HFF-Myc (cell line): ENCODE results near the gene HOXB7.

Experiments used
- DNase-seq: peaks from one replicate; pipeline ENCODE4 v3.0.0-alpha.2; 2011; ENCODE audit warnings: low read depth; ENCODE audit errors: extremely low read depth
- H3K4me3 ChIP-seq: replicated peaks from 2 replicates; pipeline ENCODE4 v1.5.1; 2011; ENCODE audit warnings: low read depth, mild to moderate bottlenecking, control low read depth, low read length
- TF ChIP-seq, protein P1 (sequence below): IDR thresholded peaks from 2 replicates; pipeline ENCODE4 v1.5.1; 2012; ENCODE audit warnings: mild to moderate bottlenecking, low read depth, low read length, control low read depth; ENCODE audit errors: missing control alignments

HOXB7 gene

DNA sequence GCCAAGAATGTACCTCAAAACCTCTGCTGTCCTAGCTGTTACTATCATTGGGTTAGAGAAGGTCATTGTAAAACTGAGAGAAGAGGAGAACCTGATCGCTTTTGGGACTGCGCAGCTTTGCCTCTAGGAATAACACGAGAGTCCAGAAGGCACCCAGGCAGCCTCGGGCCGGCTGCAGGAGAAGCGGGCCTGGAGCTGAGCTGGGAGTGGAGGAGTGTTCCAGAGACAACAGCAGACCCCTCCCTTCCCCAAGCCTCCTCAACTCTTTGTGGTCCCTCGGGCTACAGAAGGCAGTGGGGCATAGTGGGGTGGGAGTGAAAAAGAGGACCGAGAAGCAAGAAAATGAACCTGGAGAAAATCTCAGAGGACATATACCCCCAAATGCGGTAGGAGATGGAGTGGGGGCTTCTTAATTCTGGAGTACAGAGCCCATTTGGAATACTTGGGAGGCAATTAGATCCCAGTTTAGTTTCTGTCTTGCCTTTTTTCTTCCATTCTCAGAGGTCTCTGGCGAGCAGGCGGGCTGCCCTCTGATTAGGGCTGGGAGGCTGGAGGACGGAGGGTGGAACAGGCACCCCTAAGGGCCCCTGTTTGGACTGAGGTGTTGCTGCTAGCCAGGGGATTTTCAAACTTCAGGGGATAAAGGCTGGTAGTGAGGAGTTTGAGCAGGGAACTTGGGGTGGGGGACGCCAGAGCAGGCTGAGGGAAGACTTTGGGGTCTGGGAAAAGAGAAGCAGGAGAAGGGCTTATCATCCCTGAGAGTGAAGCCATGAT, 52.6 kb downstream of the HOXB7 start:
- H3K4me3 ChIP-seq = no peak overlapping the region
- TF ChIP-seq, protein P1, sequence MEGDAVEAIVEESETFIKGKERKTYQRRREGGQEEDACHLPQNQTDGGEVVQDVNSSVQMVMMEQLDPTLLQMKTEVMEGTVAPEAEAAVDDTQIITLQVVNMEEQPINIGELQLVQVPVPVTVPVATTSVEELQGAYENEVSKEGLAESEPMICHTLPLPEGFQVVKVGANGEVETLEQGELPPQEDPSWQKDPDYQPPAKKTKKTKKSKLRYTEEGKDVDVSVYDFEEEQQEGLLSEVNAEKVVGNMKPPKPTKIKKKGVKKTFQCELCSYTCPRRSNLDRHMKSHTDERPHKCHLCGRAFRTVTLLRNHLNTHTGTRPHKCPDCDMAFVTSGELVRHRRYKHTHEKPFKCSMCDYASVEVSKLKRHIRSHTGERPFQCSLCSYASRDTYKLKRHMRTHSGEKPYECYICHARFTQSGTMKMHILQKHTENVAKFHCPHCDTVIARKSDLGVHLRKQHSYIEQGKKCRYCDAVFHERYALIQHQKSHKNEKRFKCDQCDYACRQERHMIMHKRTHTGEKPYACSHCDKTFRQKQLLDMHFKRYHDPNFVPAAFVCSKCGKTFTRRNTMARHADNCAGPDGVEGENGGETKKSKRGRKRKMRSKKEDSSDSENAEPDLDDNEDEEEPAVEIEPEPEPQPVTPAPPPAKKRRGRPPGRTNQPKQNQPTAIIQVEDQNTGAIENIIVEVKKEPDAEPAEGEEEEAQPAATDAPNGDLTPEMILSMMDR = no peak
- DNase-seq = no peak
